Spleen (tissue), 7 donors: Measurements from ENCODE around the gene LMO2.

Source experiments
- CTCF ChIP-seq, 11 experiments: fragments of 200-600 bp in 7 of 11; fragments of 450-650 bp in 4 of 11; sonication (generic) in 4 of 11; IDR thresholded peaks in 8 of 11; conservative IDR thresholded peaks in 3 of 11; 1 replicate in 7 of 11; 2 replicates in 4 of 11; pipeline versions ENCODE4 v1.4.0 to v1.8.0; 2016 to 2021; ENCODE audit warnings: antibody characterized with exemption in 11 of 11, inconsistent platforms in 4 of 11, mild to moderate bottlenecking in 1 of 11
- POLR2A ChIP-seq, 3 donors: fragments of 450-650 bp; IDR thresholded peaks; one replicate each; pipeline ENCODE4 v1.5.1; 2017; ENCODE audit warnings: antibody characterized with exemption in 3 of 3, mild to moderate bottlenecking in 1 of 3
- POLR2AphosphoS5 ChIP-seq, 3 donors: sonication (generic); formaldehyde crosslinking; IDR thresholded peaks; one replicate each; pipeline ENCODE4 v1.5.1; 2017; ENCODE audit warnings: antibody characterized with exemption in 3 of 3
- donor health status: DM: no; HTN: no; CAD: no; lungs with moderate emphysema.
- donor health status: DM: no; HTN: no; CAD: no.
- donor health status: DM: no; HTN: no; CAD: no.

- TF ChIP-seq CTCF (IDR thresholded peaks at IDR 0.05 in 8 of 11, conservative IDR thresholded peaks at IDR 0.05 in 3 of 11) (no peak), POLR2A (IDR thresholded peaks at IDR 0.05) (no peak), POLR2AphosphoS5 (IDR thresholded peaks at IDR 0.05) (no peak)
These were observed 40.8 kb upstream of the LMO2 start for GRCh38 chr11:33932721-33933120.
